Dermis blood vessel endothelial cell (primary cell): ENCODE data around the gene GPATCH8. TPM values are rescaled to one million over a fixed set of nuclear protein-coding genes. Genes with fewer than 3 reads are reported as not detected.
A peak's percentile ranks its signal among the peaks of the same experiment; 100 is the strongest.
"Not testable (repeated sequence)": the region's sequence is repeated elsewhere in the genome, so short reads cannot be mapped to it uniquely, and the experiment has no call there.

Source experiments
- DNase-seq: peaks from one replicate; pipeline ENCODE4 v3.0.0; 2010
- total RNA-seq: library from RNA; depleted of rRNA; stranded (reverse); fragments of >200 nt; gene quantifications from 2 replicates; pipeline ENCODE4 v1.2.3, GENCODE V29; 2014

The GPATCH8 gene
- total RNA-seq, 1 donor from 2014 or later, result 17.0 TPM

- DNase-seq, result no peak
Observed at GRCh38 chr17:44396946-44397345, 106.3 kb downstream of the GPATCH8 start.

GRCh38 chr17:44394833-44395232, 108.4 kb downstream of the GPATCH8 start:
- DNase-seq, result no peak

GRCh38 chr17:44394112-44394511, 109.1 kb downstream of the GPATCH8 start:
- not testable (repeated sequence) for DNase-seq

DNA sequence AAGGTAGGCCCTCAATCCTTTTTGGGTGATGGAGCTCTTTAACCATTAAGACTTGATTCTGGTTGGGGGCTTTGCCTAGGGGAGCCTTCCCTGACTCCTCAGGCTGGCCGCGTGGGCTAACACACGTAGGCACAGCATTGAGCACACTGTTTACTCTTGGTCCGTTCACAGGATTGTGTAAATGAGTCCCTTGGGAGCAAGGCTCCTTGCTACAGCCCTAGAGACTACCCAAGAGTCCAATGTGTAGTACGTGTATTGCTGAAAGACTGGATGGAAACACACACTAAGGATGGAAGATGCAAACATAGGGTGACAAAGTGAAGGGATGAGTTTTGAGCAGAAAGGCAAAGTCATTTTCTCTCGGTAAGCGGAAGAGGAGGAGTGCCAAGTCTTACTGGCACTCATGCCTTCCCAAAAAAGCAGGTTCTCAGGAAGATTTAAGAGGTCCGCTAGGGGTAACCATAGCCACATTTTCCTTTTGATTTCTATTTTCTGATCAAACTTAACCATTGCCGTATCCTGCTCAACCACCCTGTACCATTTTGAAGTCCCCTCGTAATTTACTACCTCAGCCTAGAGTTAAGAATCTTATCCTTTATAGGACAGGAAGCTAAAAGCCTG, 112.8 kb downstream of the GPATCH8 start:
- no peak for DNase-seq

GRCh38 chr17:44389723-44390202, 113.4 kb downstream of the GPATCH8 start:
- no peak for DNase-seq

- DNase-seq, result no peak
Observed at GRCh38 chr17:44389281-44389680, 113.9 kb downstream of the GPATCH8 start, which contains the start of gene ITGA2B. ITGA2B (minus strand) TSS chr17:44389649; CDS start chr17:44389473, 176 bp downstream.

DNA sequence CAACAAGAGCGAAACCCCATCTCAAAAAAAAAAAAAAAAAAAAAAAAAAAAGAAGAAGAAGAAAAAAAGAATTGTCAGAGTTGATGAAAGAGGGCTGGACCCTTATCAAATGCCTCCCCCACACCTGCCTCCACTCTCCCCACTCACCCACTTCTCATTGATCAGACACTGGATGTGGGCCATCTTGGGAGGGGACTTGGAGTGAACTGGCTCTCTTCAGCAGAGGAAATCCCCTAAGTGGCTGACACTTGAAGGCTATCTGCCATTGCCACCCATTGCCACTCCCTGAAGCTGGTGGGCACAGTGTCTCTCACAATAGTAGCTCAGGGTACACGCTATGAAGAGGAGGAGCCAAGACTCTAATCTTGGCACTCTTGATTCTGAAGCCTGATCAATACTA, 115.4 kb downstream of the GPATCH8 start:
- DNase-seq, result no peak

DNA sequence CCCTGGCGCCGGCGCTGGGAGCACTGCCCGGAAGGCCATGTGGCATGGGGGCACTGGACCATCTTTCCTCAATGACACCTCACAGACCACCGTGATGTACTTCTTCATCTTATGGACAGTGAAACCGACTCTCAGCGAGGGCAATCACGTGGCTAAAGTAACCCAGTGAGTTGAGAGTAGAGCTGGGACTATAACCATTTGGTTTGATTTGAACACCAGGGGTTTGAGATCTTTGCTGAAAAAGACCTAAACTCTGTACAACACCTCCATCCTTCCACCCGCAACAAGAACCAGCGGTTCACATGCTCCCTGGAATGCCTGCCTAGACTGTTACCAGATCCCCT, 117.1 kb downstream of the GPATCH8 start:
- DNase-seq, result no peak

DNA sequence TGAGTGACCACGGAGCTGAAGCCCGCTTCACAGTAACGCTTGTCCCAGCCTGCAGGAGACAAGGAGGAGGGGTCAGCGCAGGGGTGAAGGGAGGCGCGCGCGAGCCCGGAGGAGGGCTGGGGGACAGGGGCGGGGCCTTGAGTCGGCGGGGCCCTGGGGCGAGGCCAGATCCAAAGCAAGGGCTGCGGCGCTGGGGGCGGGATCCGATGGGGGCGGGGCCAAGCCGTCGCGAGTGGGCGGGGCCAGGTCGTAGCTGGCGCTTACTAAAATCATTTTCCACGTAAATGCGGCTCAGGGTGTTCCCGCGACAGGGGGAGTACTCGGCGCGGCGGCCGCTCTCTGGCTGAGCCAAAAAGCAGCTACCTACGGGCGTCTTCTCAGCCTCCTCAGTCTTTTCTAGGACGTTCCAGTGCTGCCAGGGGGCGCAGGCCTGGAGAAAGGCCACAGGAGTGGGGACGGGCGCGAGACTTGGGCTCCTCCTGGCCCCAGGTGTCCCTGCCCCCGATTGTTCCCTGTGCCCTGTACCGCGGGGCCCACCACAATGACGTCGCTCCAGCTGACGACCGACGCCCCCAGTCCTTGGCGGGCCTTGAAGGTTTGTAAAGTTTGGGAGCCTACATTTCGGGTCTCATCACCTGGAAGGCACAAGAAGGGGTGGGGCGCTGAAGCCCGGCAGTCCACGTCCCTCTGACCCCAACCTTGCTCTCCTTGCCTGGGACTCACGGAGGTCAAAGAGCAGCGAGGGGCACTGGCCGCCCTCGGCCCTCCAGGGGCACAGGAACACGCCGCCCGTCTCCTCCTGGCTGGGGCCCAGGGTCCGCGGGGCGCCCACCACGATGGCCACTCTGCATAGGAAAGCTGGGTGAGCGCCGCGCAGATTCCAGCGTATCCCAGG, 117.7 kb downstream of the GPATCH8 start:
- DNase-seq, result peak; percentile 59

DNA sequence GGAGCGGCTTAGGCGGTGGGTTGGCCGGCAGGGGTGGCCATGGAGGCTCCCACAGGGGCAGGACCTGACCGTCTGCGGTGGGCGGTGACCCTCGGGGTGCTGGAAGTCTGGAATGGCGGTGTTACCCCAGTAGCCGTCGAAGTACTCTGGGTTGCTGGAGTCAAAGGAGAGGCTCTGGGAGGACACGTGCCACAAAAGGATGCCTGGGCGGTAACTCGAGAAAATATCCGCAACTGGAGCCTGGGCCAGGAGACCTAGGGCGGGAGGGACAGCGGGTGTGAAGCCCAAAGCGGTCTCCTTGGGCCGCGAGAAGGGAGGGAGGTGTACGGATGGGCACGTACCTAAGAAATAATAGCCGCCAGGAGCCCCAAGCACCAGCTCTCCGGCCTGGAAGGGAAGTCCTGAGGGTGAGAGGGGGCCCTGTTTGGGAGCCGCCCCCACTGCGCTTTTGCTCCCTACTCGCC, 118.4 kb downstream of the GPATCH8 start:
- peak; percentile 17 for DNase-seq

DNA sequence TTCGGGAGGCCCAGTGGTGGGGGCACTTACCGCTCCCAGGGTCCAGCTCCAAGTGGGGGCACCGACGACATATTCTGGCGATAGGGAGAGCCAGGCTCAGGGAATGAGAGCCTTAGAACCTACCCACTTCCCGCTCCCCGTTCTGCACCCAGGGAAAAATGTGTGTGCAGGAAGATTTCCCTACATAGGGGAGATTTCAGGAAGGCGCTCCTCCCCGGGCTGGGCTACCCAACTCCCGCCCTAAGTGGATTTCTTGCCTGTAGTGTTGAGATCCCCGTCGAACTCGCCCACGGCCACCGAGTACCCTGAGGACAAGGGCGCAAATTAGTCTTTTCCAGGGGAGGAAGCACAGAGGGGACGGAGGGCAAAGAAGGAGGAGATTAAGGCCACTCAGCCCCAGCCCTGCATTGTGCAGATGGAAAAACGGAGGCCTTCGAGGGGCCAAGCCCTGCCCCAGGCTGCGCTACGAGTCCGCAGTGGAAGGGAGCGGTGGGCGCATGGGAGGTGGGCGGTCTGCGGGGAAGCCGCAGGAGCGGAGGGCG, 118.9 kb downstream of the GPATCH8 start:
- DNase-seq, result no peak

DNA sequence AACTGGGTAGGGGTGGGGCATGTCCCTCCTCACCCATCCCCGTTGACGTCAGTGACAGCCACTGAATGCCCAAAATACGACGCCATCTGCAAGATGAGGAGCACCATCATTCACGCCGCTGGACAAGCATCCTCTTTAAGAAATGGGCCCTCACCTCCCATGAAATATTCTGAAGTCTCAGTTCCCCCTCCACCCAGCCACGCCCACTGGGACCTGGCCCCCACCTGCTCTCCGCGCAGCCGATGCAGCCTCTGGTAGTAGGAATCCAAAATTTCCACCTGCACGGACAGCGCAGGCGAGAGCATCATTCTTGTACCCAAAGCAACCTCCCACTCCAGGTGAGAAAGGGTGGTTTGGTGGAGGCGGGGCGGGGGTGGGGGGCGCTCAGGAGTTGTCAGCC, 119.3 kb downstream of the GPATCH8 start:
- no peak for DNase-seq

DNA sequence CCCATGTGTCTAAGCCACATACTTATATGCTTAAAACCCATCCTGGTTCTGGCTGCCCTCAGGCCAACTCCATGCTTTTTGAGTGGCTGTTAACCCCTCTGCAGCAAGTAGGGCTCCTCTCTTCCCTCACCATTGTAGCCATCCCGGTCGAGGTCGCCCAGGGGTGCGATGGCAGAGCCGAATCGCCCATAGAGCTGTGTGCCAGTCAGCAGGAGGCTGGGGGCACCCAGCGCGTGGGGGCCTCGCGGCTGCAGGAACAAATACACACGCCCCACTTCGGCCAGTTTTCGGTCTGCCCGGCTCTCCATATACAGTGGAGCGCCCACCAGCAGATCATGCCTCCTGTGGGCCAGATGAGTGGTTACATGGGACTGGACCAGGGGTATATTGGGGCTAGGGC, 119.8 kb downstream of the GPATCH8 start:
- no peak for DNase-seq

GRCh38 chr17:44382917-44383316, 120.3 kb downstream of the GPATCH8 start:
- no peak for DNase-seq

- no peak for DNase-seq
Observed at GRCh38 chr17:44381810-44382305, 121.3 kb downstream of the GPATCH8 start.

GRCh38 chr17:44380767-44381166, 122.4 kb downstream of the GPATCH8 start:
- no peak for DNase-seq

GRCh38 chr17:44379887-44380286, 123.3 kb downstream of the GPATCH8 start:
- DNase-seq, result no peak

DNA sequence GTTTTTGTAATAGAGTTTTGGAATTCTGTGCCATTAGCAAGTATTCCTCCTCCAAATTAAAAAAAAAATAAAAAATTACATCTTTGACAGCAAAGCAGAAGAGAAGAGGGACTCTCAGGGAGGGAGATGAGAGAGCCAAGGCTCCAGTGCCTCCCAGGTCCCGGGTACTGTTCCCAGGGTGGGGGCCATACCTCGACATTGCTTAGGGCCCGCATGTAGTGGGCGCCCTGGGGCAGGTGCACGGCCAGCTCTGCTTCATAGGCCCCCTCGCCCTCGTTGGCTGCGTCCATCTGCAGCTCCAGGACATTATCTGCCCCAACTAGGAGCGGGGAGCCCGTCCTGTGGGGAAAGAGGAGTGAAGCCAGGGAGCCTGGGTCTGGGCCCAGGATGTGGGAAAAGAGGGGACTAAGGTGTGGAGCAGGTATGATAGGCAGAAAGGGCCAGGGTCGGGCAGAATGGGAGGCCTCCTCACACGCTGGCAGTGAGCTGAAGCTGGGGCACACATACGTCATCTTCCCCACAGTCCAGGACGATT, 125.0 kb downstream of the GPATCH8 start:
- DNase-seq, result no peak

- DNase-seq, result no peak
Observed at GRCh38 chr17:44376779-44377178, 126.4 kb downstream of the GPATCH8 start.

DNA sequence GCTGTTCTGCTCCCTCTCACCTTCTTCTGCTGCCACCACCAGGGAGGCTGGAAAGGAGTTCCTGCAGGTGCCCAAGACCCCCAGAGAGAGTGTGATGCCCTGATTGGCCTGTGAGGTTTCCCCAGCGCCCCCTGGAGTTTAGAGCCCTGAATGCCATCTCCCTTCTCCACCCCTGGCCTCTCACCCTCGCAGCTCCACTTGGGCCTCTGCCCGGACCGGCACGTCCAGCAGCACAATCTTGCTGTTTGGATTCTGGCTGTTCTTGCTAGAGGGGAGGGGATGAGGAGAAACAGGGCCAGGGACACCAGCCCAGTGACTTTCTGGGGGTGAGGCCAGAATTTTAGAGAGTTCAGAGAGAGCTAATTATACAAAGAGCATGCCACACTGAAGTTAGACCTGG, 127.1 kb downstream of the GPATCH8 start:
- peak; percentile 48 for DNase-seq

GRCh38 chr17:44375196-44376017, 127.8 kb downstream of the GPATCH8 start:
- no peak for DNase-seq
